HepG2 (cell line): ENCODE results near the gene TM2D1. TPM values are rescaled to one million over a fixed set of nuclear protein-coding genes. Genes with fewer than 3 reads are reported as not detected.
A peak's percentile ranks its signal among the peaks of the same experiment; 100 is the strongest.

Experiments
- DPF2 ChIP-seq: sonication (generic); formaldehyde crosslinking; IDR thresholded peaks from 2 replicates; pipeline ENCODE4 v1.4.0; 2020; ENCODE audit warnings: mild to moderate bottlenecking, low read depth, missing genetic modification reagents, borderline replicate concordance
- GATAD2A ChIP-seq: IDR thresholded peaks from 2 replicates; pipeline ENCODE4 v1.6.1; 2016
- ISL2 ChIP-seq: sonication (generic); formaldehyde crosslinking; IDR thresholded peaks from 2 replicates; pipeline ENCODE4 v1.5.0; 2020; ENCODE audit warnings: missing genetic modification reagents
- LCORL ChIP-seq, 2 experiments: fragments of 450-650 bp in 1 of 2; sonication (generic) in 1 of 2; formaldehyde crosslinking in 1 of 2; IDR thresholded peaks; 2 replicates each; pipeline versions ENCODE4 v1.5.0 to v1.6.1; 2017 to 2020; ENCODE audit warnings: antibody characterized with exemption in 1 of 2, missing genetic modification reagents in 1 of 2
- MAFG ChIP-seq: sonication (generic); formaldehyde crosslinking; IDR thresholded peaks from 2 replicates; pipeline ENCODE4 v1.5.1; 2020; ENCODE audit warnings: mild to moderate bottlenecking, missing genetic modification reagents
- NCOA2 ChIP-seq: sonication (generic); formaldehyde crosslinking; IDR thresholded peaks from 2 replicates; pipeline ENCODE4 v1.8.0; 2022; ENCODE audit warnings: inconsistent platforms
- NR1H2 ChIP-seq: sonication (generic); formaldehyde crosslinking; IDR thresholded peaks from 2 replicates; pipeline ENCODE4 v1.8.1; 2022; ENCODE audit warnings: low read depth, missing genetic modification reagents, borderline replicate concordance
- REPIN1 ChIP-seq: sonication (generic); formaldehyde crosslinking; IDR thresholded peaks from 2 replicates; pipeline ENCODE4 v1.8.0; 2022; ENCODE audit warnings: missing genetic modification reagents, low read depth, mild to moderate bottlenecking, borderline replicate concordance
- SIN3A ChIP-seq: IDR thresholded peaks from 2 replicates; pipeline ENCODE4 v1.6.1; 2011; ENCODE audit warnings: low read depth, mild to moderate bottlenecking, control low read depth, low read length, borderline replicate concordance
- TAF1 ChIP-seq: sonication (generic); formaldehyde crosslinking; IDR thresholded peaks from 2 replicates; pipeline ENCODE4 v1.4.0; 2020; ENCODE audit warnings: missing genetic modification reagents
- ZNF160 ChIP-seq: sonication (generic); formaldehyde crosslinking; IDR thresholded peaks from 2 replicates; pipeline ENCODE4 v1.8.0; 2022; ENCODE audit warnings: mild to moderate bottlenecking, inconsistent platforms, missing genetic modification reagents
- ZNF441 ChIP-seq: sonication (generic); formaldehyde crosslinking; IDR thresholded peaks from 2 replicates; pipeline ENCODE4 v1.7.0; 2021; ENCODE audit warnings: missing genetic modification reagents, borderline replicate concordance
- ZNF660 ChIP-seq: sonication (generic); formaldehyde crosslinking; IDR thresholded peaks from 2 replicates; pipeline ENCODE4 v1.5.1; 2020; ENCODE audit warnings: mild to moderate bottlenecking, low read depth, missing genetic modification reagents, borderline replicate concordance
- ZNF678 ChIP-seq: sonication (generic); formaldehyde crosslinking; IDR thresholded peaks from 2 replicates; pipeline ENCODE4 v1.4.0; 2020; ENCODE audit warnings: mild to moderate bottlenecking, missing genetic modification reagents
- ZNF713 ChIP-seq: sonication (generic); formaldehyde crosslinking; IDR thresholded peaks from 2 replicates; pipeline ENCODE4 v1.4.0; 2020; ENCODE audit warnings: mild to moderate bottlenecking, missing genetic modification reagents
- ZNF83 ChIP-seq: sonication (generic); formaldehyde crosslinking; IDR thresholded peaks from 2 replicates; pipeline ENCODE4 v1.4.0; 2020; ENCODE audit warnings: missing genetic modification reagents, mild to moderate bottlenecking, borderline replicate concordance
- polyA plus RNA-seq, 8 experiments: library from polyadenylated mRNA; depleted of rRNA in 3 of 8; stranded (reverse) in 7 of 8; unstranded in 1 of 8; fragments of >200 nt; fragmentation: Illumina TruSeq in 4 of 8; extraction: Trizol in 4 of 8; gene quantifications; 2 replicates each; pipeline versions ENCODE4 v1.2.1 to v1.2.3, GENCODE V29; 2011 to 2016; ENCODE audit warnings: low read depth in 4 of 8, missing spikeins in 1 of 8, mixed read lengths in 1 of 8; ENCODE audit not compliant: insufficient read depth in 1 of 8
- total RNA-seq, 5 experiments: library from RNA; depleted of rRNA; stranded (reverse); fragments of >200 nt; fragmentation: Illumina TruSeq; extraction: Trizol; gene quantifications; 2 replicates each; pipeline ENCODE4 v1.2.3, GENCODE V29; 2016; ENCODE audit warnings: low read depth in 1 of 5
- TF ChIP-seq, protein P1 (sequence below): sonication (generic); formaldehyde crosslinking; IDR thresholded peaks from 2 replicates; pipeline ENCODE4 v1.5.0; 2020; ENCODE audit warnings: mild to moderate bottlenecking, missing genetic modification reagents
- TF ChIP-seq, protein P2 (sequence below): IDR thresholded peaks from 2 replicates; pipeline ENCODE4 v1.4.0; 2020; ENCODE audit warnings: mild to moderate bottlenecking, missing genetic modification reagents
- TF ChIP-seq, protein P3 (sequence below): sonication (generic); formaldehyde crosslinking; IDR thresholded peaks from 2 replicates; pipeline ENCODE4 v1.5.0; 2020; ENCODE audit warnings: missing genetic modification reagents
- TF ChIP-seq, protein P4 (sequence below): sonication (generic); formaldehyde crosslinking; IDR thresholded peaks from 2 replicates; pipeline ENCODE4 v1.5.1; 2020; ENCODE audit warnings: missing genetic modification reagents, mild to moderate bottlenecking, borderline replicate concordance
- TF ChIP-seq, protein P5 (sequence below): sonication (generic); formaldehyde crosslinking; IDR thresholded peaks from 2 replicates; pipeline ENCODE4 v1.4.0; 2020; ENCODE audit warnings: missing genetic modification reagents, borderline replicate concordance

TM2D1 gene
- total and polyA plus RNA-seq, 2 of the 13 experiments (the other 11 are each of a cell fraction or from before 2014, with no cell fraction given): 26.6 to 49.0 TPM

DNA sequence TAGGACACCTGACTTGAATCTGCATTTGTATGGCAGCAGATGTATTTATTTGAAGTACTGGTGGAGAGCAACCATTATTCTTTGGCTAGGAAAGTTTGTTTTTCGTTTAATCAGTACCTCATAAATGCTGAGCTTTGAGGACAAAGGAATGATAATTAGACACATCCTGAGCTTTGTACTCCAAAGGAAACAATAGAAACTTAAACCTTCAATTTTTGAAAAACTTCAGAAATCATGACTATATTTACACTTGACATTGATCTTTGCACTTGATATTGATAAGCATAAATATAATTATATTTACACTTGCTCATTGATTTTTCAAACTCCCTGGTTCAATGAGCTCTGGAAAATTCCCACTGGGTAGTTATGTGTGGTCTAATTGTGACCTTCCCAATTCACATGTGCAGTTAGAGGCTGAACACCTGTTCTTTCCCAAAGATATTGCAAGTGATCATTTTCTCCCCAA, 28.0 kb upstream of the TM2D1 start (continued):
- TF ChIP-seq ZNF678 (CRISPR knock-in tag) (no peak), GATAD2A (peak; percentile 70), NR1H2 (no peak), REPIN1 (CRISPR knock-in tag) (no peak), ZNF83 (CRISPR knock-in tag) (no peak), DPF2 (CRISPR knock-in tag) (no peak), ZNF441 (CRISPR knock-in tag) (no peak), ZNF160 (CRISPR knock-in tag) (no peak), SIN3A (no peak), LCORL (IDR thresholded peaks at IDR 0.05) (no peak), LCORL (CRISPR knock-in tag; IDR thresholded peaks at IDR 0.05) (0 out of 2 replicates have a peak, but pooled peaks have one; percentile 39), ZNF660 (no peak), MAFG (no peak), TAF1 (no peak), NCOA2 (CRISPR knock-in tag) (peak; percentile 32), ISL2 (CRISPR knock-in tag) (peak; percentile 57), ZNF713 (no peak)
- TF ChIP-seq, protein P1, sequence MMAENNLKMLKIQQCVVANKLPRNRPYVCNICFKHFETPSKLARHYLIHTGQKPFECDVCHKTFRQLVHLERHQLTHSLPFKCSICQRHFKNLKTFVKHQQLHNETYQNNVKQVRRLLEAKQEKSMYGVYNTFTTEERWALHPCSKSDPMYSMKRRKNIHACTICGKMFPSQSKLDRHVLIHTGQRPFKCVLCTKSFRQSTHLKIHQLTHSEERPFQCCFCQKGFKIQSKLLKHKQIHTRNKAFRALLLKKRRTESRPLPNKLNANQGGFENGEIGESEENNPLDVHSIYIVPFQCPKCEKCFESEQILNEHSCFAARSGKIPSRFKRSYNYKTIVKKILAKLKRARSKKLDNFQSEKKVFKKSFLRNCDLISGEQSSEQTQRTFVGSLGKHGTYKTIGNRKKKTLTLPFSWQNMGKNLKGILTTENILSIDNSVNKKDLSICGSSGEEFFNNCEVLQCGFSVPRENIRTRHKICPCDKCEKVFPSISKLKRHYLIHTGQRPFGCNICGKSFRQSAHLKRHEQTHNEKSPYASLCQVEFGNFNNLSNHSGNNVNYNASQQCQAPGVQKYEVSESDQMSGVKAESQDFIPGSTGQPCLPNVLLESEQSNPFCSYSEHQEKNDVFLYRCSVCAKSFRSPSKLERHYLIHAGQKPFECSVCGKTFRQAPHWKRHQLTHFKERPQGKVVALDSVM: no peak
- TF ChIP-seq, protein P2, sequence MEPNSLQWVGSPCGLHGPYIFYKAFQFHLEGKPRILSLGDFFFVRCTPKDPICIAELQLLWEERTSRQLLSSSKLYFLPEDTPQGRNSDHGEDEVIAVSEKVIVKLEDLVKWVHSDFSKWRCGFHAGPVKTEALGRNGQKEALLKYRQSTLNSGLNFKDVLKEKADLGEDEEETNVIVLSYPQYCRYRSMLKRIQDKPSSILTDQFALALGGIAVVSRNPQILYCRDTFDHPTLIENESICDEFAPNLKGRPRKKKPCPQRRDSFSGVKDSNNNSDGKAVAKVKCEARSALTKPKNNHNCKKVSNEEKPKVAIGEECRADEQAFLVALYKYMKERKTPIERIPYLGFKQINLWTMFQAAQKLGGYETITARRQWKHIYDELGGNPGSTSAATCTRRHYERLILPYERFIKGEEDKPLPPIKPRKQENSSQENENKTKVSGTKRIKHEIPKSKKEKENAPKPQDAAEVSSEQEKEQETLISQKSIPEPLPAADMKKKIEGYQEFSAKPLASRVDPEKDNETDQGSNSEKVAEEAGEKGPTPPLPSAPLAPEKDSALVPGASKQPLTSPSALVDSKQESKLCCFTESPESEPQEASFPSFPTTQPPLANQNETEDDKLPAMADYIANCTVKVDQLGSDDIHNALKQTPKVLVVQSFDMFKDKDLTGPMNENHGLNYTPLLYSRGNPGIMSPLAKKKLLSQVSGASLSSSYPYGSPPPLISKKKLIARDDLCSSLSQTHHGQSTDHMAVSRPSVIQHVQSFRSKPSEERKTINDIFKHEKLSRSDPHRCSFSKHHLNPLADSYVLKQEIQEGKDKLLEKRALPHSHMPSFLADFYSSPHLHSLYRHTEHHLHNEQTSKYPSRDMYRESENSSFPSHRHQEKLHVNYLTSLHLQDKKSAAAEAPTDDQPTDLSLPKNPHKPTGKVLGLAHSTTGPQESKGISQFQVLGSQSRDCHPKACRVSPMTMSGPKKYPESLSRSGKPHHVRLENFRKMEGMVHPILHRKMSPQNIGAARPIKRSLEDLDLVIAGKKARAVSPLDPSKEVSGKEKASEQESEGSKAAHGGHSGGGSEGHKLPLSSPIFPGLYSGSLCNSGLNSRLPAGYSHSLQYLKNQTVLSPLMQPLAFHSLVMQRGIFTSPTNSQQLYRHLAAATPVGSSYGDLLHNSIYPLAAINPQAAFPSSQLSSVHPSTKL: peak; percentile 65; the same call in 1 of the 2 replicates
- TF ChIP-seq, protein P3, sequence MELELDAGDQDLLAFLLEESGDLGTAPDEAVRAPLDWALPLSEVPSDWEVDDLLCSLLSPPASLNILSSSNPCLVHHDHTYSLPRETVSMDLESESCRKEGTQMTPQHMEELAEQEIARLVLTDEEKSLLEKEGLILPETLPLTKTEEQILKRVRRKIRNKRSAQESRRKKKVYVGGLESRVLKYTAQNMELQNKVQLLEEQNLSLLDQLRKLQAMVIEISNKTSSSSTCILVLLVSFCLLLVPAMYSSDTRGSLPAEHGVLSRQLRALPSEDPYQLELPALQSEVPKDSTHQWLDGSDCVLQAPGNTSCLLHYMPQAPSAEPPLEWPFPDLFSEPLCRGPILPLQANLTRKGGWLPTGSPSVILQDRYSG (CRISPR knock-in tag): no peak
- TF ChIP-seq, protein P4, sequence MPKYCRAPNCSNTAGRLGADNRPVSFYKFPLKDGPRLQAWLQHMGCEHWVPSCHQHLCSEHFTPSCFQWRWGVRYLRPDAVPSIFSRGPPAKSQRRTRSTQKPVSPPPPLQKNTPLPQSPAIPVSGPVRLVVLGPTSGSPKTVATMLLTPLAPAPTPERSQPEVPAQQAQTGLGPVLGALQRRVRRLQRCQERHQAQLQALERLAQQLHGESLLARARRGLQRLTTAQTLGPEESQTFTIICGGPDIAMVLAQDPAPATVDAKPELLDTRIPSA (CRISPR knock-in tag): no peak
- TF ChIP-seq, protein P5, sequence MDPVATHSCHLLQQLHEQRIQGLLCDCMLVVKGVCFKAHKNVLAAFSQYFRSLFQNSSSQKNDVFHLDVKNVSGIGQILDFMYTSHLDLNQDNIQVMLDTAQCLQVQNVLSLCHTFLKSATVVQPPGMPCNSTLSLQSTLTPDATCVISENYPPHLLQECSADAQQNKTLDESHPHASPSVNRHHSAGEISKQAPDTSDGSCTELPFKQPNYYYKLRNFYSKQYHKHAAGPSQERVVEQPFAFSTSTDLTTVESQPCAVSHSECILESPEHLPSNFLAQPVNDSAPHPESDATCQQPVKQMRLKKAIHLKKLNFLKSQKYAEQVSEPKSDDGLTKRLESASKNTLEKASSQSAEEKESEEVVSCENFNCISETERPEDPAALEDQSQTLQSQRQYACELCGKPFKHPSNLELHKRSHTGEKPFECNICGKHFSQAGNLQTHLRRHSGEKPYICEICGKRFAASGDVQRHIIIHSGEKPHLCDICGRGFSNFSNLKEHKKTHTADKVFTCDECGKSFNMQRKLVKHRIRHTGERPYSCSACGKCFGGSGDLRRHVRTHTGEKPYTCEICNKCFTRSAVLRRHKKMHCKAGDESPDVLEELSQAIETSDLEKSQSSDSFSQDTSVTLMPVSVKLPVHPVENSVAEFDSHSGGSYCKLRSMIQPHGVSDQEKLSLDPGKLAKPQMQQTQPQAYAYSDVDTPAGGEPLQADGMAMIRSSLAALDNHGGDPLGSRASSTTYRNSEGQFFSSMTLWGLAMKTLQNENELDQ (CRISPR knock-in tag): no peak
